ENCODE data around the gene RAPH1.
A peak's percentile ranks its signal among the peaks of the same experiment; 100 is the strongest.

The RAPH1 gene

DNA sequence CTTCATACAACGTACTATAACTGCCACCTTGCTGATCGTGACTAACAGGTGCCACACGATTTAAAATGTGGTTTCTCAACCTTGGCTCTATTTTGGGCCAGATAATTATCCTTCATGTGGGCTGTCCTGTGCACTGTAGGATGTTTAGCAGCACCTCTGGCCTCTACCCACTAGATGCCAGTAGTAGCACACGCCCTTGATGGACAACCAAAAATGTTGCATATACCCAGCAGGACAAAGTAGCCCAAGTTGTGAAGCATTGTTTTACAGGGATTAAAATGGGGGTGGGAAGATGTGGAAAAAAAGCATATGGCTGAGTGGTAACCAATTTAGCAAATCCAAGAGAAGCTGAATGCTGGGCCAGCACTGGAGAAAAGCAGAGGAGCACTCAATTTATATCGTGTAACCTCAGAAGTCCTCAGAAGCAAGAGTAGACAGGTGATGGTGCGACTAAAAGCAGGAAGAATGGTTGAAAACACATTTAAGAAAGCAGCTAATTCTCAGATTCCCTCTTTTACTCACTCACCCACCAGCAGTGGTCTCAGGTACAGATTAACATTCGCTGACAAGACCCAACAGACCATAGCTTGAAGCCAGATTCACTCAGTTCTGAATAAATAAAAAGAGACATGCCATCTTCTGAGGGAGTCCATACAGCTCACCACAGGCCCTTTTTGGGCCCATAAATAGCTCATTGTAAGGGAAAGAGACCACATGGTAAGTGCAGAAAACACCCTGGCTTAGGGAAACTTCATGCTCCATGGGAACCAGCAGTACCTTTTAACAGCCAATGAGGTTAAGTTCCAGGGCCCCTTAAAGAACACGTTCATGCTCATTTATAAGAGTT lies 50.6 kb downstream of the RAPH1 start:
- peak; percentile 34 to 36 for DNase-seq

DNA sequence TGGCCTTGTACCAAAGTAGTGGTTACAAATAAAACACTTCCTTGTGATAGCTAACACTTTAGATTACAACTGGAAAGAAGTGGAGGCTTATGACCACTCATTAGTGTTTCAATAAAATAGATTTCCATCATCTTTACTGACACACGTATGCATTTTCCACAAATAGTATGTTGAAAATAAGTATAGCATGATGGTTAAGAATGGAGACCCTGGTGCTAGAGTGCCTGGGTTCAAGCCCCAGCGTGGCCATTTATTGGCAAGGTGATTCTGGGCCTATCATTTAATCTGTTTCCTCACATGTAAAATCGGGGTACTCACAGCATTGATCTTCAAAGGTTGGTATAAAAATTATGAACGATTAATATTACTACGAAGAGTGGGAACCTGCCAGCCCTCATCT lies 54.5 kb downstream of the RAPH1 start:
- no peak for DNase-seq

DNA sequence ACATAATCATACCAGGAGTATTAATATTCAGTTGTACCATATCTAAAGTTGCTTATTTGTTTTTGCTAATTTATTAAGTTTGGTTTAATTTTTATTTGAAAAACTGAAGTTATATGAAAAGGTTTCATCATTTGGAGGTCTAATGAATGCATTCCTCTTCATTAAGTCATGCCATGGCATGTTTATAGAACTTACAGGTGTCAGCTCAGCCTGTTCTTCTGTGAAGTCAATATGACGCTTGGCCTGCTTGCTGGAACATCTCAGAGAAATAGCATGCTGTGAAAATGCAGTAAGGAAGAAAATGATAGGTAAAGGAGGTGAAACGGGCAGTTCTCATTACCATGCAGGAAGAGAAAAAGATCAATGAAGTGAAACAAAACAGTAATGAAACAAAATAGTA lies 58.2 kb downstream of the RAPH1 start:
- no peak for DNase-seq

DNA sequence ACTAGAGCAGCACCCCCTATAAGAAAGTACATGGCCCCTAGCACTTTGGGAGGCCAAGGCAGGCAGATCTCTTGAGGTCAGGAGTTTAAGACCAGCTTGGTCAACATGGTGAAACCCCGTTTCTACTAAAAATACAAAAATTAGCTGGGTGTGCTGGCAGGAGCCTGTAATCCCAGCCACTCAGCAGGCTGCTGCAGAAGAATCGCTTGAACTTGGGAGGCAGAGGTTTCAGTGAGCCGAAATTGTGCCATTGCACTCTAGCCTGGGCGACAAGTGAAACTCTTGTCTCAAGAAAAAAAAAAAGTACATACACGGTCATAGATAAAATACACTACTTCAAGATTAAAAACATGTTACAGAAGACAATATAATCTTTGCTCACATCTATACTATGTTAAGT lies 63.8 kb downstream of the RAPH1 start:
- DNase-seq = no peak

DNA sequence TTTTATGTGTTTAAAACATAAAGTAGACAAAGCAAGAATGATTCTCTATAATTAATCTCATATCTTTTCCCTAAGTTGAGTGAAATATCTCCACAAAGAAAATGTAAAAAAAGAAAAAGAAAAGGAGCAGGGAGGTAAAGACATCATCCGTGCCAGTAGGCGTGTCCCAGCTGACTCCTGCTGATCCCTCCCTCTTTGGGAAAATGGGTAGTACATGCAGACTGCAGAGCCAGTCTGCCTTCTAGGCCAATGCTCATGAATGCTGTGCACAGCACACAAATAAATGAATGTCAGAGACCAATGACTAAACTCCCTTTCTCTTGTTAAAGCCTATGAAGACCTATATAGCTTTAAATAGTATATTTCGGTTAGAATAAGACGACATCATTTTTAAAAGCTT lies 64.7 kb downstream of the RAPH1 start:
- DNase-seq = no peak

DNA sequence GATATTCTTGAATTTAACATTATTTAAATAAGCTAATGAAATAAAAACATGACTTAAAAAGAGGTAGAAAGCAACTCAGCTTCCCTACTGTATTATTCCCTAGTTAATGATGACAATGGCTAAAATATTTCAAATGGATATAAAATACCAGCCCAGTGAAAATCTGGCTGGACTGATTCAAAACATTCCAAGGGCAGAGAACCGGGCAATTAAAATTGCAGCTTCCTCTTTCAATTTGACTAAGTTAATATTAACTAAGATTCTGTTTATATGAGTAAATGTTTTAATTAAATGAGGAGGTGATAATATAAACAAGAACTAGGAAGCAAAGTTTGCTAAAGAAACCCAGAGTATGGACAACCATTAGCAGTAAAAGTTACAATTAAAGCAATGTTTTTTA lies 65.6 kb downstream of the RAPH1 start:
- no peak for DNase-seq

DNA sequence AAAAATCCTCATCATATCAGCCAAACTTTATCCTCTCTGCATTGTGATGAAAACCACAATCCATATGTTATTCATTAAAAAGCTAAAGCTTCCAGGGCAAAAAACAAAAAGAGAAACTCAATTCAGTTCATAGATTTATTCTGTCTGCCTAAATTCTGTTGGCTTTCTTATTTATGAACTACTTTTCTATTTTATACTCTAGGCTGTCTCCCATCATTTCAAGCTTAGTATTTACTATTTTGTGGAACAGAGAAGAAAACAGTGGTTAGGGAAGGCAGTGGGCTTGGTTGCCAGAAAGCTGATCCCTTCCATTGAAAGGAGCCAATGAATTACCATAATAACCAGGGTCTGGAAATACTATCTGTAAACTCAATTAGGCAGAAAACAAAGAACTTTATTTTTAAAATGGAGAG lies 71.8 kb downstream of the RAPH1 start:
- DNase-seq = no peak

DNA sequence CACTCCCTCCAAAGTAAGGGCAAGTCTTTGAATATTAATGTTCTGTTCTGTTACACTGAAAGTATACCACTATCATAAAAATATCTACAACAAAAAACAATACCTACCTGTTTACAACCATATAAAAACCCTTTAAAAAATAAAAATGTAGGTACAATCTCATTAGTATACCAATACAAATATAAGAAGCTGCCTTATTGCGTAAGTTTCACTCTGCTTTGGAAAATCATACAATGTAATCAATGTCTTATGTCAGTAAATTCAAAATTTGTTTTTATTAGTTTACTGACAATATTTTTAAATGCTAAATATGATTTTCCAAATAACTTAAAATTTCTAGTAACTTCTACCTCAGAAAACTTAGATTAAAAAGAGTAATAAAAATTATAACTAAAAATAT lies 72.8 kb downstream of the RAPH1 start:
- no peak for DNase-seq

DNA sequence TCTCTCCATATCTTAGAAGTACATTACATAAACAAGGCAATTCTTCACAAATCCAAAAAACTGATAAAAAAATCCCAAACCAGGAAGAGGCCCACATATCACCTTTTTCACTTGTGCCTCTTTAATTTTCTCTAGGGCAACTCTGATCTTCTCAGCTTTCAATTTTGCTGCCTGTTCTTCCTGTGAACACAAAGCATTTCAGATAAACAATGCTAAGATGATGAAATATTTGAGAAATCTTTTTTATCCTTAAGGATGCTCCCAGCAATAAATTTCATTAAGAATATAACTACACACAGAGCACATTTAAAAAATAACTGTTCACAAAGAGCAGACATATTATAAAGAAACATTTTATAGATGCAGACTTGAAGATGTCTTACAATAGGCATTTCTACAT lies 73.4 kb downstream of the RAPH1 start:
- DNase-seq = no peak

DNA sequence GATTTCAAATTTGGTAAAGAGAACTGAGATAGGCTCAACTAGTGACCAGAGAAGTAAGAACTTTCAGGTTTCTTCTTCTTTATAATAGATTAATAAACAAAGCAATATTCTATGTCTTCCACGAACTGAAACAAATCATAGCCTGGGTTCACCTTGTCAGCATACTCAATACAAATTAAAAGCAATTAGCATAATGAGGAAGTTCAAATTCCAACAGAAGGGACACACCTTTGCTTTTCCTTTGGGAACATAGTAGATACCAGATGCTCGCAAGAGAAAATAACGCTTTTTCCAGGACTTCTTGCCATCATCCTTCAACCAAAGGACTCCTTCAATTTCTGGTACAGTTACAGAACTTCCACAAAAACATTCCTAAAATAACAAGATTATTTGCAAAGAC lies 79.9 kb downstream of the RAPH1 start:
- no peak for DNase-seq

DNA sequence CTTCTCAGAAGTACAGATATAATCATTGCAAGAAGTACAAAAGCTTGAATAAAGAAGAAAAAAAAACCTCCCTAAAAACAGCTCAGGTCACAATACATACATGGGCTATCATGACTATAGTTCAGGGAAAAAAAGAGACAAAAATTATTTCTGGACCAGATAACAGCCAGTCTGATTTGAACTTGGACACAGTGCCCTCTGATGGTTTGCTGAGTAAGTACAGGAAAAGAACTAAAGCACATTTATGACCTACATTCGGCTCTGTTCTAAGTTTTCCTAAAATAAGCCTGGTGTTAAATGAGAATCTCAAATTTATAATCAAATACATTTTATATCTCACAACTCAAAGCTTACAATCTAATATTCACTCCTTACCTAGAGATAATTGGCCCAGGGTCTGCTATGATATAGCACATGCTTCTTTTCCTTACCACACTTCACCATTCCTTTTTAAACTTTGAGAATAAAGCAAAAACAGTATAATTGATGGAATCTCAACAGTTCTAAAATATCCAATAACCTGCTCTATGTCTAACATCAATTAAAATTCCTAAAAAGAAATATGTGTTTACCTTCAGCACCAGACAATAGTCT lies 81.1 kb downstream of the RAPH1 start:
- DNase-seq = no peak

DNA sequence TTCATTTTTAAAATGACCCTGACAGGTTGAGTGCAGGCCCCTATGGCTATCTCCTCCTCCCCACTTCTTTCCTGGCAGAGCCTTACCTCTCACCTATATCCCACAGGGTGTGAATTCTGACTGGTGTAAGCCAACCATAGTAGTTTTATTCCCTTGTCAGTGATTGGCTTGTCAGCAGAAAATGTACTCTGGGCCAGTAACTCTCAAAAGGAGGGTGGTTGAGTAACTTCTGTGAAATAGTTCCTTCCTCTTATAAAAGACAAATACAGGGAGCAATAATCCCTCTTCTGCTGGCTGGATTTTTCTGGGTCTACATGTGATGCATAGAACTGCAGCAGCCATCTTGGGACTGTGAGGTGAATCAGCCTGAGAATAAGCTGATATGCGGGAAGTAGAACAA lies 83.4 kb downstream of the RAPH1 start:
- DNase-seq = no peak

DNA sequence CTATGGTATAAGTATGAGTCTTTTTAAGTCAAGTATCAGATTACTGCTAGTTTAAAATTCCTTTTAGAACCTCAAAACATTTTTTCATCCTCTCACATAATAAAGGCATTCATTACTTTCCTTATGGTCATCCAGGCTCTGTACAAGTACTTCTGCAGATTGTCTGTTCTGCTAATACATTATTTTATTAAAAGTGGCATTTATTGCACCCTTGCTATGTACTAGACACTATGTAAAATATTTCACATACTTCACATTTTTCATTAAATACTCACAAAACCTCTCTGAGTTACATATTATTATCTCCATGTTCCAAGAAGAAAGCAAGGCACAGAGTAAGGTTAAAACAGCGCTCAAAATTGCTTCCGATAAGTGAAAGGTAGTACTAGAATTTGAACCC lies 84.1 kb downstream of the RAPH1 start:
- DNase-seq = no peak

DNA sequence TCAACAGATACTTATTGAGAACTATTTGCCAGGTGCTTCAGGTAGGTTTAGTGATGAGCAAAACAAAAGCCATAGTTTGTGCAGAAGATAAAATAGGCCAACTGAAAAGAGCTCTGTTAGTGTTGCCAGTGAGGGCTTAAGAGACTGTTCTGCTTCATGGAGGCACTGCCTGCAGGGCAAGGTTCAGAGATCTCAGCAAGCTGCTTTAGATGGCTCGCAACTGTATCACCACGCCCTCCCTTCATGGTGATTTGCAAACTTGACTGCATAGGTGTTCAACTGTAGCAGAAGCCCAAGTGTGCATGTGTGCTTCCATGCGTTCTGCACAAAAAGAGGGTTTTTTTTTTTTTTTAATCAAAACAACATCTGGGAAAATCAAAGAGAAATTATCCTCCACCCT lies 84.5 kb downstream of the RAPH1 start:
- DNase-seq = no peak

DNA sequence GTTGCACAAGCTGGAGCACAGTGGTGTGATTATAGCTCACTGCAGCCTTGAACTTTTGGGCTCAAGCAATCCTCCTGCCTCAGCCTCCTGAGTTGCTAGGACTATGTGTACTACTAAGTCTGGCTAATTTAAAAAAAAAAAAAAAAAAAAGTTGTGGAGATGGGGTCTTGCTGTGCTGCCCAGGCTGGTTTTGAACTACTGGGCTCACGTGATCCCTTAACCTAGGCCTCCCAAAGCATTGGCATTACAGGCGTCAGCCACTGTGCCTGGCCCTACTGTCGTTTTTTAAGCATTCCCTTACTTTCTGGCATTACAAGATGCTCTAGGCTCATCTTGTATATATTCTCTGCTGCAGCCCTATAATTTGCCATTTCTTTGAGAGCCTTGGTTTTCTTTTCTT lies 88.3 kb downstream of the RAPH1 start:
- no peak for DNase-seq

DNA sequence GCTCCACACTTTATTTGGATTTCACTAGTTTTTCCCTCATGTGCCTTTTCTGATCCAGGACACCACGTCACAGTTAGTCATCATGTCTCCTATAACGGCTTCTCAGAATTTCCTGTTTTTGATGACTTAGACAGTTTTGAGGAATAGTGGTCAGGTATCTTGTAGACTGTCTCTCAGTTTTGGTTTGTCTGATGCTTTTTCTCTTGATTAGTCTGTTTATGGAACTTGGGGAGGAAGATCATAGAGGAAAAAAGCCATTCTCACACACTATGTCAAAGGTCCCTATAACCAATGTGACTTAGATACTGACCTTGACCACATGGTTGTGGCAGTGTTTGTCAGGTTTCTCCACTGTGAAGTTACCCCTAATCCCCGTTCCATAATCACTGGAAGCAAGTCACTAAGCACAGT lies 89.0 kb downstream of the RAPH1 start:
- DNase-seq = no peak

DNA sequence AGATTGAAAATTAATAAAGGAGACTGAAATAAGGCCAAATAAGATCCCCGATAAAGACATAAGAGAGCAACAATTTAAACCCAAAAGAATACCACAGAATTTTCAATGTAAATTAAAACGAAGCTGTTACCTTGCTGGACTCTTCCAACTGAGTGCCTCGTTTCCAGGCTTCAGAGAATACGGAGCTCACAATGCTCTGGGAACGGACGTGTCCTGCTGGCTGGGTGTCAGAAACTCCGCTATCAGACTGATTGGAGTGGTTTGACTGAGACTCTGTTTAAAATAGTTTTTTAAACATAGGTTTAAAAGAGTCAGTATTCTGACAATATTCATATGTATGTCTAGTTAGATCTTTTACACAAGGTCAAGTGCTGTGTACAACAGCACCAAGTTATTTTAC lies 90.4 kb downstream of the RAPH1 start:
- no peak for DNase-seq

DNA sequence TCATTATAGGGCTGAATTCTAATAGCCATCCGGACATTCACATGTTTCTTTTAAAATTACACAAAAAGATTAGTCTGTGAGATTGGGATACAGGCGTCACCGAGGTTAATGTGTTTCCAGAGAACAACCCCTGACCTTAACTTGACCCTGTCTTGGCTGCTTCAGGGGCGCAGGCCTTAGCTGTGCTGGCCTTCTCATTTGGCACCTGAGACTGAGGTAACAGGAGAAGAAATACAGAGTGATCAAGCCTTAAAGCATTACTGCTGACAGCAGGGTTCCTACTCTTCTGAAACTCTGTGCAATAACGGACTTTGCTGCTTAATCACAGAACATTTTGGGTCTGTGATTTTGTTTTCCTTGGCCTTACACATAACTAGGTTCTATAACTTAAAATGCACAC lies 92.6 kb downstream of the RAPH1 start:
- no peak for DNase-seq

DNA sequence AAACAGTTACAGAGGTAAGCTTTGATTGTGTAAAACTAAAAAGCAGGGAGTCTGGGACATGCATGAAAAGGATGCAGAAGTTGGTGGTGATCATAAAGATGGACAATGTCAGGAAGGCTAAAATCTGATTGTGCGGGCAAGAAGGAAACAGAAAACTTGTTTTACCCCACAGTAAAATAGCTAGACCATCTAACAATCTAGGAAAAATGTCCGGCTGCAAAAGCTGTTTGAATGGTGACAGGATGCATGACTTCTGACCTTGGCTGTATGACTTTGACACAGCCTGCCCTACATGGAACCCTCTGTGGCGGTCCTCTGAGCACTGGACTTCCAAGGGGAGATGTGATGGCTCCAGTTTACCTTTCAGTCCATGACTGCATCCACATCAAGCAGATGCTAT lies 93.6 kb downstream of the RAPH1 start:
- DNase-seq = no peak

DNA sequence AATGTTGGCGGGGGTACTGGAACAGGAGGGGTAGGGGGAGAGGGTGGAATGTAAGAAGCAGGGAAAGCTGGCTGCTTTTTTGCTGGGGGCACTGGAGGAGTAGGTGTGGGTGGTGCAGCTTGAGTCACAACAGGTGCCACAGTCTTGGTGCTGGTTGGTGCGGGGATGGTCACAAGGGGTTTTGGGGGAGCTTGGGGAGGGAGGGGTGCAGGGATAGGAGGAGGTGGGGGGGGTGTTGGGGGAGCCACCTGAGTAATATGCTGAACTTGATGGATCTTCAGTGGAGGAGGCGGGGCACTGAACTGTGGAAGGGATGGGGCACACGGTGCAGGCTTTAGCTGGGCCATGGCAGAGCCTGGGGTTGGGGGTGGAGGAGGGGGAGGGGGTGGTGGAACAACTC lies 94.4 kb downstream of the RAPH1 start:
- no peak for DNase-seq

DNA sequence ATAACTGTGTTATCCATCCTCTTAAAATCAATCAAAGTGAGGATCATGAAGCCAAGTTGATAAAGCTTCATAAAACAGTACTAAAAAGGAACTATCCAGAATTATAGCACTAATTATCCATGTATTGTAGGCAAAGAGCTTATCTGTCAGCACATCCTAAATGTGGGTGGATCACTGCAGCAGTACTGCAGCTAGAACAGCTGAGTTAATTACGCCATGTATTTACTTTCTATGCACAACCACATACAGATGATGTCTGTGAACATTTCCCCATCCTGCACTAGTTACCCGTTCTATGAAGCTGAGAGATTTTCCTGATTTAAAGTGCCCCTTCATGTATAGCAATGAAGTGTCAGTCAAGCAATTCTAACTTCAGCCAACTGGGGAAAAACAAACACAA lies 96.6 kb downstream of the RAPH1 start:
- DNase-seq = no peak

DNA sequence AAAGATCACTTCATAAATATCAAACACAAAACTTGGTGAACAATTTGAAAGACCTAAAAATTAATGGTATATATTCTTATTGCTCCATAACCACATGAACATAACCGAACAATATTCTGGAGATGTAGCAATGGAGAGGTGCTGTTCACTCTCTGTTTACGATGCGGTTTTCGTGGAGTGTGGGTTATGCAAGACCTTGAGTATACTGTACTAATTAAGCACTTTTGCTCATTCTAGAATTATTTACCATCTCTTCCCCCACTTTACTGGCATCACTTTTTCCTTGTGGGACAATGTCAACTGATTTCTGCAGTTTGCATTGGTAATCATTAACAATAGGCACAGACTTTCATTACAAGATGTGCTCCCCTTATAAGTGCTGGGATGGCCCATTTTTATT lies 97.6 kb downstream of the RAPH1 start:
- DNase-seq = no peak

DNA sequence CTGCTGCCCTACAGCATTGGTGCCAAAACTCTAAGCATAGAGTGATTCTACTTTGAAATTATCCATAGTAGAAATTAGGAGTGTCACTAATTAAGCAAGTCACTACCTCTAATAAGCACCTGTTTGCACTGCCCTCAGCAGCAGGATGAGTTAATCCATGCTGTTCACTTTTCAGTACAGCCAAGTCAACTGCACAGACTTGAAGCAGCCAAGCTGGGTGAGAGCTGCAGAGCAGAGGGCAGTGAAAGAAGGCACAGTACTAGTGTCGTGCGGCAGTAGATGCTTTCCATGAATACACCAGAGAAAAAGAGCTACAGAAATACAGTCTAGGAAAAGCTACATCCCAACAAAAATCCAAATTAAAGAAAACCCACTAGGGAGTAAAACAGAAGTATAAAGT lies 98.6 kb downstream of the RAPH1 start:
- no peak for DNase-seq

DNA sequence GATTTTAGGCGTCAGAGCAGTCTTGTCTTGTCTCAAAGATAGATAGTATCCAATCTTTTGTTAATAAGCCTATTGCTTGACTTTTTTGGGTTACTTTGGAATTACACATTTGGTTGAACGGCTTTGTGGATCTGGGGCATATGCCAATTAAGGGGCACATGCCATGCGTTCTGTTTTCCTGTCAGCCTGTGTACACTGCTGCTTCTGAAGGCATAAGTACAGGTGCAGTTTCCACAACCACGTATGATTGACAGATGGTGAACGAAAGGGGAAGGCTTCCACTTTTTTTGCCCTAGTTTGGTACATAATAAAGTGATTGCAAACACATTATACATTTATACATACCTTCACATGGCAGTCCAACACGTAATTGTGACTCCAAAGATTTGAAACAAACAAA lies 102.3 kb downstream of the RAPH1 start:
- no peak for DNase-seq
